Islet precursor cell (in vitro differentiated cells): Measurements from ENCODE around the gene SYTL5.

Source experiments
- DNase-seq: peaks from one replicate; pipeline ENCODE4 v3.0.0-alpha.2; 2018

SYTL5 gene

GRCh38 chrX:38151441-38151840 lies 145.1 kb downstream of the SYTL5 start:
- DNase-seq, result peak; percentile 57

GRCh38 chrX:38154340-38154739 lies 148.0 kb downstream of the SYTL5 start:
- DNase-seq, result no peak

DNA sequence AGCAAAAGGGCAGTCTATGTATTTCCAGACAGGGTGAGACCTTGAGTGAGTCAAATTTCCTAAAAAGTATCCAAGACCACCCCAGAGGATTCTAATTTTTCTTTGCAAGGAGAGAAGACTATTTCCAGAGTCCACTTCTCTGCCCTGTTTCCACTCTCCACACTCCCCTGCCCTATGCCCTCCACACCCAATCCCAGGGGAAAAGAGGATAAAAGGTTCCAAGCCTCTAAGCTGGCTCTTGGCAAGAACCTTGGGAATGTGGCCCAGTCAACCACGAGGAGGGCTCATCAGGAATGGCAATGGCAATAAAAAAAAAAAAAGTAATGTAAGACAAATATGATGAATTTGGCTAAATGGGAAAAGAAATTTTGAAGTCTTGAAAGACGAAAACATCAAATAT lies 148.5 kb downstream of the SYTL5 start:
- DNase-seq, result no peak

GRCh38 chrX:38156838-38157237 lies 150.5 kb downstream of the SYTL5 start:
- no peak for DNase-seq

GRCh38 chrX:38163193-38163592 lies 156.8 kb downstream of the SYTL5 start:
- no peak for DNase-seq

DNA sequence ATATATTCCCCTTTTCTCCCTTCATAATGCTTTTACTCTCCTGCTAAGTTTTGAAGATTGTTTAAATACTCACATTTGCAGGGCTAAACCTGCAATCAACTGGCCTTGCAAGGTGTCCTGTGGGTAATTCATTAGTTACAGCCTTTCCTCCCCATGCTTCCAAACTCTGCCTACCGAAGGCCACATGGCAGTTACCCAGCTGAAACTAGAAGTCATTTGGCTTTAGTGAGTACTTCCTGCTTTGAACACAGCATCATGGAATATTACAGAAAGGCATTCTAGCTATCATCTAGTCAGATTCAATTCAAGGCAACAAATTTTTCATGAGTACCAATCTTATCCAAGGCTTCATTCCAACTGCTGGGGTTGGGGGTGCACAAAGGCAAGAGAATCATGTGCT lies 158.7 kb downstream of the SYTL5 start:
- no peak for DNase-seq

DNA sequence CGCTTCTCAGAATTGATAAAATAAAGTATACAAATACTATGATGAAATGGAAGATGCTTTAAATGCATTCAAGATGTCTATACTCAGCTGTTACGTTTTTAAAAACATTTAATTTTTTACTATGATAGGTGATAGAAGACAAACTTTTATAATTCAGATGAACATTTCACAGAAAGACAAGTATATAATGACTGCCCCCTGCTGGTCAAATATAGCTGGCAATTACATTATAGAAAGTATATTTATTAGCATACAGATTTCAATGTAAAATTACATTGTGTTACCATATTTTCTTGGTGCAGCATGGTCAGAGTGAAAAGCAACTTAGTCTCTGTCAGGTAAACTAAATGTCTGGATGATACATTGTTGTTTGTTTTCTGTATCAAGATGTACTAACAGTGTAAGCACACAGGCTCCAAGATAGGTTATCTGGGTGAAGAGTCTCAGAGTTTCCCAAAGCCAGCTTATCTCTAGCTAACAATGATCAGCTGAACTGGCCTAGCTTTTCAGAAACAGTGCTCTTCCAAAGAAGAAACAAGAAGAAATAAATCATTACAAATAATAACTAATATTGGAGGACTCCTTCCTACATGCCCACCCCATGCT lies 160.2 kb downstream of the SYTL5 start:
- DNase-seq, result no peak

- DNase-seq, result no peak
These were observed 164.2 kb downstream of the SYTL5 start for GRCh38 chrX:38170556-38170955.

DNA sequence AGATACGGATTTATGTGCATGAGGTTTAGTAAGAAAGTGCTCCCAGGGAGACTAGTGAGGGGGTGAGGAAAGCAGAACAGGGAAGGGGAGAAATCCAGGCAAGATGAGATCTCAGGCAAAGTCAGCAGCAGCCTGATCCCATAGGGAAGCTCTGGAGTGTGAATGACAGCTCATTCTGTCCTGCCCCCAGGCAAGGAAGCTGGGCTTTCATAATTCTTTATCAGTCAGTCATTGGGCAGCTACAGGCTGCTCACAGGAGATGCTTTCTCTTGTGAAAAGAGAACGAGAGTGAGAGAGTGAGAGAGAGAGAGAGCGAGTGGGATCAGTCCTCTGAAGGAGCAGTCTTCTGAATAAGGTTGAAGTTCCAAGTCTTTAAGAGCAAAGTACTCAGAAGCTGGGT lies 166.2 kb downstream of the SYTL5 start:
- DNase-seq, result peak; percentile 60

DNA sequence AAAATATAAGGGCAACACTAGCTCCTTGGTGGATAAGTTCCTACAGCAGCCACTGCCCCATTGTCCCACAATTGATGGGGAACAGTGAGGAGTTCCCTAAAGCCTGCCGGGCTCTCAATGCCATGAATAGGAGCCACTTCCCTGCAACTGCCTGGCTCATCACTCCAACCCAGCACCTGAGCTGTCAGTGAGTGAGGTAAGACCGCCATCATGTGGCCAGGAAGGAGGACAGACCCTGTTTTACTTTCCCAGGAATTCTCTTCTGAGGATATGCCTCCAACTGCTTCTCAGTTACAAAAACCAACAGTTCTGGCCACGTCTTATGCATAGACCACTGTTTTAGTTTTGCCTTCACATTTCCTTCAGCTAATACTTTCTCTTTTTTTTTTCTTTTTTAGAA lies 168.8 kb downstream of the SYTL5 start:
- peak; percentile 69 for DNase-seq

GRCh38 chrX:38178396-38178795 lies 172.0 kb downstream of the SYTL5 start:
- DNase-seq, result no peak
